ENCODE measurements around the gene GPR89A. TPM values are rescaled to one million over a fixed set of nuclear protein-coding genes. Genes with fewer than 3 reads are reported as not detected.
A peak's percentile ranks its signal among the peaks of the same experiment; 100 is the strongest.

GPR89A gene
- total RNA-seq, 8 experiments from 2014 or later = 14.1 to 29.0 (median 23.7) TPM

DNA sequence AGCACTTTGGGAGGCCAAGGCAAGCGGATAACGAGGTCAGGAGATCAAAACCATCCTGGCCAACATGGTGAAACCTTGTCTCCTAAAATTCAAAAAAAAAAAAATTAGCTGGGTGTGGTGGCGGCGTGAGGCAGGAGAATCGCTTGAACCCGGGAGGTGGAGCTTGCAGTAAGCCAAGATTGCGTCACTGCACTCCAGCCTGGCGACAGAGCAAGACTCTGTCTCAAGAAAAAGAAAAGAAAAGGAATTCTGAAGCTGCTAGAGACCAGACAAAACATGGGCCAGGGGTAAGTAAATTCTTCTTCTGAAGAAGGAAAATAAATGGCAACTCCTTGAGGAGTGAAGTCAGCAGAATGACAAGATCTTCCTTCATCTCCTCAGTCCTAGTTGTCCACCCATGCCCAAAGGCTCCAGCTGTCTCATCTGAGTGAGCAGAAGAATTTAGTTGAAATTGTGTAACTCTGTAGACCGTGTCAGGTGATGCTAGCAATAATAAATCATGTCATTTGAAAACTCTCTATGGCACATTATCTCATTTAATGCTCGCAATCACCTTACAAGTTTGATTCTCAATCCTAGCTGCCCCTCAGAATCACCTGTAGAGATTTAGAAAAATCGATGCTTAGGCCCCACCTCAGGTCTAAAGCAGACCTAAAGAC, 85.1 kb downstream of the GPR89A start:
- no peak for ATAC-seq (replicated peaks in 6 of 8)
- H3K4me3 ChIP-seq = no peak overlapping the region
- in situ Hi-C loops (cut with MboI; ENCODE audit: low pct_unique_long_range_greater_than_20kb in 2 of 9, low sequenced_read_pairs in 9 of 9, unreplicated experiment in 9 of 9) = no loop called here
- 53 to 100% (median 92%) methylated on average over 5 to 11 of the region's 11 CpGs for WGBS, 10 experiments
- no peaks in the 10 kb centered on the region for H3K4me1 ChIP-seq (replicated peaks in 1 of 2)
- H3K27ac ChIP-seq = no peak overlapping the region

GRCh38 chr1:145695821-145696629, 88.2 kb downstream of the GPR89A start:
- WGBS, 10 experiments = 46 to 93% (median 72%) methylated on average over 2 to 5 of the region's 5 CpGs; no CpG with 5 or more reads in 3 of the 10 experiments

GRCh38 chr1:145696630-145696960, 88.8 kb downstream of the GPR89A start:
- Histone ChIP-seq H3K4me3 (no peak overlapping the region), H3K4me1 (replicated peaks in 1 of 2) (no peaks in the 10 kb centered on the region), H3K27ac (no peak overlapping the region)
- no peak for ATAC-seq (replicated peaks in 6 of 8)
- in situ Hi-C loops (cut with MboI; ENCODE audit: low pct_unique_long_range_greater_than_20kb in 2 of 9, low sequenced_read_pairs in 9 of 9, unreplicated experiment in 9 of 9) = no loop called here
- WGBS, 10 experiments = 60 to 100% (median 90%) methylated on average over 1 to 3 of the region's 3 CpGs; no CpG with 5 or more reads in 5 of the 10 experiments

More at GRCh38 chr1:145695821-145696629, 88.2 kb downstream of the GPR89A start:
- in situ Hi-C loops (cut with MboI; ENCODE audit: low pct_unique_long_range_greater_than_20kb in 2 of 9, low sequenced_read_pairs in 9 of 9, unreplicated experiment in 9 of 9) = no loop called here
- H3K4me3 ChIP-seq = no peak overlapping the region
- no peak for ATAC-seq (replicated peaks in 6 of 8)
- H3K4me1 ChIP-seq (replicated peaks in 1 of 2) = no peaks in the 10 kb centered on the region
- H3K27ac ChIP-seq = no peak overlapping the region

GRCh38 chr1:145701306-145701862, 93.6 kb downstream of the GPR89A start:
- 43 to 100% (median 74%) methylated on average over 1 to 2 of the region's 2 CpGs; no CpG with 5 or more reads in 2 of the 10 experiments for WGBS, 10 experiments
- H3K4me1 ChIP-seq (replicated peaks in 1 of 2) = no peaks in the 10 kb centered on the region
- ATAC-seq (replicated peaks in 6 of 8) = no peak
- in situ Hi-C loops (cut with MboI; ENCODE audit: low pct_unique_long_range_greater_than_20kb in 2 of 9, low sequenced_read_pairs in 9 of 9, unreplicated experiment in 9 of 9) = no loop called here
- H3K27ac ChIP-seq = no peak overlapping the region
- H3K4me3 ChIP-seq = no peak overlapping the region

- WGBS, 10 experiments = 58 to 100% (median 67%) methylated on average over 1 to 2 of the region's 2 CpGs; no CpG with 5 or more reads in 2 of the 10 experiments
- H3K27ac ChIP-seq = no peak overlapping the region
- no peak overlapping the region for H3K4me3 ChIP-seq
- no peak for ATAC-seq (replicated peaks in 6 of 8)
- H3K4me1 ChIP-seq (replicated peaks in 1 of 2) = no peaks in the 10 kb centered on the region
- in situ Hi-C loops (cut with MboI; ENCODE audit: low pct_unique_long_range_greater_than_20kb in 2 of 9, low sequenced_read_pairs in 9 of 9, unreplicated experiment in 9 of 9) = no loop called here
These were observed 94.3 kb downstream of the GPR89A start for GRCh38 chr1:145702052-145702451.

DNA sequence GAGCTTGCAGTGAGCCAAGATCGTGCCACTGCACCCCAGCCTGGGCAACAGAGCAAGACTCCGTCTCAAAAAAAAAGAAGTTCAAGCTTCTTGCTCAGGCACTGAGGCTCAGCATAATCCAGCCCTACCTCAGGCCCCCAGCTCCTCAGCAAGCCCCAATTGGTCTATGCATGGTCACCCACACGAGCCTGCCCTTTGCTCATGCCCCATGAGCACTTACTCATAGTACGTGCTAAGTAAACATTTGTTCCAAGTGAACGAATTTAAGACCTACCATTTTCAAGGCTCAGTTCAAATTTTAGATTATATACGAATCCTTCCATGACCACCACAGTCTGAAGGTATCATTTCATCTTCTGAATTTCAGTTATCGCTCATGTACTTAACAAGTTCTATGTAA, 95.0 kb downstream of the GPR89A start:
- Histone ChIP-seq H3K4me1 (replicated peaks in 1 of 2) (no peaks in the 10 kb centered on the region), H3K4me3 (no peak overlapping the region), H3K27ac (no peak overlapping the region)
- WGBS, 10 experiments = 69 to 100% (median 79%) methylated on average over 1 to 7 of the region's 7 CpGs; no CpG with 5 or more reads in 2 of the 10 experiments
- in situ Hi-C loops (cut with MboI; ENCODE audit: low pct_unique_long_range_greater_than_20kb in 2 of 9, low sequenced_read_pairs in 9 of 9, unreplicated experiment in 9 of 9) = no loop called here
- no peak for ATAC-seq (replicated peaks in 6 of 8)

GRCh38 chr1:145705622-145706021, 97.8 kb downstream of the GPR89A start:
- no peaks in the 10 kb centered on the region for H3K4me1 ChIP-seq (replicated peaks in 1 of 2)
- no peak for ATAC-seq (replicated peaks in 6 of 8)
- WGBS, 10 experiments = 62 to 100% (median 79%) methylated on average over 1 to 7 of the region's 7 CpGs
- H3K4me3 ChIP-seq = no peak overlapping the region
- in situ Hi-C loops (cut with MboI; ENCODE audit: low pct_unique_long_range_greater_than_20kb in 2 of 9, low sequenced_read_pairs in 9 of 9, unreplicated experiment in 9 of 9) = no loop called here
- no peak overlapping the region for H3K27ac ChIP-seq

GRCh38 chr1:145706086-145706664, 98.4 kb downstream of the GPR89A start:
- ATAC-seq (replicated peaks in 6 of 8) = peak in 3 of 8 experiments; percentile 71 to 94 (median 93)
- no peaks in the 10 kb centered on the region for H3K4me1 ChIP-seq (replicated peaks in 1 of 2)
- 24 to 100% (median 79%) methylated on average over 1 to 2 of the region's 2 CpGs; no CpG with 5 or more reads in 4 of the 10 experiments for WGBS, 10 experiments
- in situ Hi-C loops (cut with MboI; ENCODE audit: low pct_unique_long_range_greater_than_20kb in 2 of 9, low sequenced_read_pairs in 9 of 9, unreplicated experiment in 9 of 9) = no loop called here
- no peak overlapping the region for H3K27ac ChIP-seq
- no peak overlapping the region for H3K4me3 ChIP-seq

DNA sequence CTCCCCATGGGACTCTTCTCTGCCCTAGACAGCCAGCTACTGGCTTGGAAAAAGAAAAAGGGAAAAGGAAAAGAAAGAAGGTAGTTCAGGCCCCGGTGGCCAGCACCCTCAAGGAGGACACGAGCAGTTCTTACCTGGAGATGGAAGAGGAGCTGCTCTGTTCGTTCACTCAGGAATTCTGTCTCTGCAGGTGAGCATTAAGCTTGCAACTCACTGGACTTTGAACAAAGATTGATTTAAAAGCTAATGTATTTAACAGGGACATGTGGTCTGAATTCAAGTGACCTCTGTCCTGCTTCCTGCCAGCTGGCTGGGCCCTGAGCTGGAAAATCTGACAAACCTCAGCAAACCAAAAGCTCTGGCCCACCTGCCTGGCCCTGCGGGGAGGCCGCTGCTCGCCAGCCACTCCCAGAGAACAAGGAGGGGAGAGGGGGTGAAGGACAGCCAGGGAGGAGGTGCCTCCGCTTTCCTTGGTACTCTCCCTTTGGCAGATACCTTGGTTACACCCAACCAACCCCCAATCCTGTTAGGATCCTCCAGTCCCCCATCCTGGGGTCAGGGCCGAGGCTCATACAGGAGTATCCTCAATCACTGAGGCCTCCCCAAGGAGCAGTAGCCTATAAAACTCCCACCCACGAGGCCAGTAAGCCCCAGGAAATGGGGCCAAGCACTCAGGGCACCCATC, 99.5 kb downstream of the GPR89A start, which contains the start of gene PDZK1:
Gene PDZK1 (minus strand): TSS at position 186 of the 685 bp plus-strand sequence. CDS start 19,347 bp downstream, outside the sequence.
- H3K4me1 ChIP-seq (replicated peaks in 1 of 2) = no peaks in the 10 kb centered on the region
- H3K27ac ChIP-seq = no peak within 1 kb of the TSS
- in situ Hi-C loops (cut with MboI; ENCODE audit: low pct_unique_long_range_greater_than_20kb in 2 of 9, low sequenced_read_pairs in 9 of 9, unreplicated experiment in 9 of 9) = no loop called here
- no peak for ATAC-seq (replicated peaks in 6 of 8)
- WGBS, 10 experiments = 50 to 85% (median 66%) methylated on average over 1 to 8 of the region's 9 CpGs; no CpG with 5 or more reads in 2 of the 10 experiments
- H3K4me3 ChIP-seq = no peak within 1 kb of the TSS

- no peak overlapping the region for H3K4me3 ChIP-seq
- in situ Hi-C loops (cut with MboI; ENCODE audit: low pct_unique_long_range_greater_than_20kb in 2 of 9, low sequenced_read_pairs in 9 of 9, unreplicated experiment in 9 of 9) = no loop called here
- ATAC-seq (replicated peaks in 6 of 8) = peak in 5 of 8 experiments; percentile 20 to 49 (median 25)
- no peaks in the 10 kb centered on the region for H3K4me1 ChIP-seq (replicated peaks in 1 of 2)
- 8 to 83% (median 55%) methylated on average over 2 to 5 of the region's 7 CpGs; no CpG with 5 or more reads in 4 of the 10 experiments for WGBS, 10 experiments
- H3K27ac ChIP-seq = no peak overlapping the region
These were observed 100.3 kb downstream of the GPR89A start for GRCh38 chr1:145708063-145708462.

- in situ Hi-C loops (cut with MboI; ENCODE audit: low pct_unique_long_range_greater_than_20kb in 2 of 9, low sequenced_read_pairs in 9 of 9, unreplicated experiment in 9 of 9) = no loop called here
- ATAC-seq (replicated peaks in 6 of 8) = no peak
These were observed 102.7 kb downstream of the GPR89A start for GRCh38 chr1:145710291-145711027.

DNA sequence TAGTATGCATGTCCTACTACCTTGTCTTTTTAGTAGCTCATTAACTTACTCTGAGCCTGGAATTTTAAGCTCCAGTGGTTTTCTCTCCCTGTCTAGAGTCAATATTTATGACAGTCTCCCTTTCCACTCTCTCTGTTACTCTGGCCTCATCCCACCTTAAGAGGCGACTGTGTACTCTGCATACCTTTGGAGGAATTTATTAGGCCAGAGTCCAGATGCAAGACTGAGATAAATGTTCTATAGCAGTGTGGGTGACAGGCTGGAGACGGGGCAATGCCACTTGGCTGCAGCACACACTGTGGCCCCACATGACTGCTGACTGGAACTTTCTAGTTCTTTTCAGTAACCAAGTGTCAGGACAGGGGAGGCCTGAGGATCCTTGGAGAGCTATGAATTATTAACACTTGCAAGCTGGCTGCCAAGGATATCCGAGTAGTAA, 103.4 kb downstream of the GPR89A start:
- Histone ChIP-seq H3K4me1 (replicated peaks in 1 of 2) (no peaks in the 10 kb centered on the region), H3K27ac (no peak overlapping the region), H3K4me3 (no peak overlapping the region)
- peak in 2 of 8 experiments; percentile 46 to 76 for ATAC-seq (replicated peaks in 6 of 8)
- 50 to 80% (median 59%) methylated on average over 1 to 3 of the region's 3 CpGs; no CpG with 5 or more reads in 3 of the 10 experiments for WGBS, 10 experiments
- in situ Hi-C loops (cut with MboI; ENCODE audit: low pct_unique_long_range_greater_than_20kb in 2 of 9, low sequenced_read_pairs in 9 of 9, unreplicated experiment in 9 of 9) = no loop called here

More at GRCh38 chr1:145710291-145711027, 102.7 kb downstream of the GPR89A start:
- H3K4me3 ChIP-seq = no peak overlapping the region
- 57 to 90% (median 73%) methylated on average over 2 to 4 of the region's 4 CpGs for WGBS, 10 experiments
- no peaks in the 10 kb centered on the region for H3K4me1 ChIP-seq (replicated peaks in 1 of 2)
- H3K27ac ChIP-seq = no peak overlapping the region

Data from motor neuron (in vitro differentiated cells).